Caco-2 (cell line): ENCODE data around the gene LTBP1. TPM values are rescaled to one million over a fixed set of nuclear protein-coding genes. Genes with fewer than 3 reads are reported as not detected.

Experiments used
- BruUV-seq: library from RNA; stranded (reverse); fragments of 400-500 nt; replicated peaks from 2 replicates; lab custom pipeline; 2021; lab: Mats Ljungman, UMichigan
- CTCF ChIA-PET: fragments of 300-600 bp; sonication (Branson Sonifier 250); formaldehyde crosslinking; loops from one replicate; lab custom pipeline; 2022; ENCODE audit warnings: antibody characterized with exemption; lab: Charles Lee
- POLR2A ChIA-PET: fragments of 300-600 bp; sonication (Branson Sonifier 250); formaldehyde crosslinking; loops from one replicate; lab custom pipeline; 2022; ENCODE audit warnings: antibody characterized with exemption; lab: Charles Lee
- DNase-seq, 2 experiments: peaks; one replicate each; pipeline versions ENCODE4 v3.0.0 to v3.0.0-alpha.2; 2020 to 2022
- H3K27me3 ChIP-seq: replicated peaks from 2 replicates; pipeline ENCODE4 v1.6.0; 2011; ENCODE audit warnings: low read length; ENCODE audit not compliant: control insufficient read depth, insufficient read depth
- H3K36me3 ChIP-seq: 2 replicates; pipeline ENCODE4 v1.5.1; 2011; ENCODE audit warnings: low read length; ENCODE audit not compliant: control insufficient read depth, insufficient read depth
- H3K4me1 ChIP-seq: fragments of 250-450 bp; sonication (Bioruptor Pico); 2 replicates; pipeline ENCODE4 v1.5.1; 2020; ENCODE audit warnings: mild to moderate bottlenecking
- H3K4me3 ChIP-seq: 2 replicates; pipeline ENCODE4 v1.5.1; 2011; ENCODE audit warnings: low read depth, mild to moderate bottlenecking, control low read depth, low read length
- H3K9me3 ChIP-seq: fragments of 250-450 bp; sonication (Bioruptor Pico); 2 replicates; pipeline ENCODE4 v1.5.1; 2020; ENCODE audit warnings: mild to moderate bottlenecking, moderate library complexity
- H3K27ac Mint-ChIP-seq: one replicate; pipeline ENCODE4 v1.8.0; 2022; ENCODE audit warnings: mixed read lengths; ENCODE audit not compliant: unreplicated experiment
- H3K27me3 Mint-ChIP-seq: one replicate; pipeline ENCODE4 v1.8.0; 2022; ENCODE audit warnings: mixed read lengths; ENCODE audit not compliant: insufficient read depth, unreplicated experiment
- H3K36me3 Mint-ChIP-seq: one replicate; pipeline ENCODE4 v1.8.0; 2022; ENCODE audit warnings: mild to moderate bottlenecking, mixed read lengths; ENCODE audit not compliant: insufficient read depth, unreplicated experiment
- H3K4me1 Mint-ChIP-seq: one replicate; pipeline ENCODE4 v1.8.0; 2022; ENCODE audit warnings: low read depth, mixed read lengths; ENCODE audit not compliant: unreplicated experiment
- H3K4me3 Mint-ChIP-seq: one replicate; pipeline ENCODE4 v1.8.0; 2022; ENCODE audit warnings: mild to moderate bottlenecking, moderate library complexity, mixed read lengths; ENCODE audit not compliant: unreplicated experiment
- H3K9me3 Mint-ChIP-seq: one replicate; pipeline ENCODE4 v1.8.0; 2022; ENCODE audit warnings: mixed read lengths; ENCODE audit not compliant: unreplicated experiment
- CTCF ChIP-seq, 2 experiments: fragments of 200-600 bp in 1 of 2; IDR thresholded peaks; 1 replicate in 1 of 2; 2 replicates in 1 of 2; pipeline versions ENCODE4 v1.5.1 to v1.8.0; 2011 to 2022; ENCODE audit warnings: antibody characterized with exemption in 1 of 2, control low read depth in 1 of 2, inconsistent platforms in 1 of 2, low read depth in 1 of 2, low read length in 1 of 2, mild to moderate bottlenecking in 1 of 2, moderate library complexity in 1 of 2; ENCODE audit not compliant: insufficient read depth in 1 of 2, severe bottlenecking in 1 of 2, unreplicated experiment in 1 of 2
- intact Hi-C: fragments of 100-400 bp; cut with micrococcal nuclease; formaldehyde crosslinking; loops from one replicate; pipeline ENCODE4 v1.10.0; 2022; ENCODE audit not compliant: unreplicated experiment
- total RNA-seq: library from RNA; stranded (reverse); gene quantifications from 2 replicates; pipeline ENCODE4 v1.2.3, GENCODE V29; 2022

The LTBP1 gene
- total RNA-seq, 1 experiment from 2014 or later, result 64.2 TPM

GRCh38 chr2:33094303-33094702 lies 147.6 kb downstream of the LTBP1 start:
- BruUV-seq, result no TSS peak
- no peaks in the 10 kb centered on the region for H3K4me1 ChIP-seq
- H3K9me3 ChIP-seq, result peaks cover 9% of the 10 kb centered on the region; the same call in 1 of the 2 replicates
- no peak overlapping the region for H3K4me3 ChIP-seq
- no peaks in the 10 kb centered on the region for H3K27me3 ChIP-seq
- ChIA-PET CTCF (no interaction called here), POLR2A (no interaction called here)
- intact Hi-C loops, result no loop called here
- Mint-ChIP-seq H3K36me3 (no peaks in the 10 kb centered on the region), H3K4me1 (no peaks in the 10 kb centered on the region), H3K4me3 (no peak overlapping the region), H3K27me3 (no peaks in the 10 kb centered on the region), H3K9me3 (peaks cover 16% of the 10 kb centered on the region), H3K27ac (no peak overlapping the region)
- DNase-seq, result no peak
- H3K36me3 ChIP-seq, result no peaks in the 10 kb centered on the region
- no peak for TF ChIP-seq CTCF (IDR thresholded peaks at IDR 0.05; ENCODE audit: insufficient read depth in 1 of 2, low read depth in 1 of 2, low read length in 1 of 2, severe bottlenecking in 1 of 2, unreplicated experiment in 1 of 2)

GRCh38 chr2:33099989-33100388 lies 153.2 kb downstream of the LTBP1 start:
- ChIA-PET POLR2A (no interaction called here), CTCF (no interaction called here)
- peaks cover 12% of the 10 kb centered on the region for H3K9me3 Mint-ChIP-seq
- H3K4me1 ChIP-seq, result no peaks in the 10 kb centered on the region
- no peaks in the 10 kb centered on the region for H3K27me3 ChIP-seq
- peaks cover 11% of the 10 kb centered on the region; the same call in 1 of the 2 replicates for H3K9me3 ChIP-seq
- no peak for DNase-seq
- TF ChIP-seq CTCF (IDR thresholded peaks at IDR 0.05; ENCODE audit: insufficient read depth in 1 of 2, low read depth in 1 of 2, low read length in 1 of 2, severe bottlenecking in 1 of 2, unreplicated experiment in 1 of 2), result no peak
- no peaks in the 10 kb centered on the region for H3K36me3 ChIP-seq
- H3K27ac Mint-ChIP-seq, result no peak overlapping the region
- no peak overlapping the region for H3K4me3 Mint-ChIP-seq
- H3K27me3 Mint-ChIP-seq, result no peaks in the 10 kb centered on the region
- no peaks in the 10 kb centered on the region for H3K4me1 Mint-ChIP-seq
- intact Hi-C loops, result loop anchor here (10.0 kb wide), 1 partner anchor 275 kb away; no protein-coding TSS in a partner anchor
- no TSS peak for BruUV-seq
- no peak overlapping the region for H3K4me3 ChIP-seq
- no peaks in the 10 kb centered on the region for H3K36me3 Mint-ChIP-seq

- CTCF ChIA-PET, result no interaction called here
Measured at GRCh38 chr2:33100921-33101320, 154.2 kb downstream of the LTBP1 start.

More at GRCh38 chr2:33100921-33101320, 154.2 kb downstream of the LTBP1 start:
- no peak overlapping the region for H3K4me3 Mint-ChIP-seq
- no peaks in the 10 kb centered on the region for H3K4me1 Mint-ChIP-seq
- H3K9me3 ChIP-seq, result 0 out of 2 replicates have a peak, but pooled peaks cover 2% of the 10 kb centered on the region
- no peaks in the 10 kb centered on the region for H3K27me3 ChIP-seq
- intact Hi-C loops, result loop anchor here (10.0 kb wide), 1 partner anchor 274 kb away; no protein-coding TSS in a partner anchor
- peaks cover 3% of the 10 kb centered on the region for H3K9me3 Mint-ChIP-seq
- H3K27ac Mint-ChIP-seq, result no peak overlapping the region
- no TSS peak for BruUV-seq
- no peak for DNase-seq
- POLR2A ChIA-PET, result no interaction called here
- no peaks in the 10 kb centered on the region for H3K36me3 ChIP-seq
- H3K4me3 ChIP-seq, result no peak overlapping the region
- no peaks in the 10 kb centered on the region for H3K36me3 Mint-ChIP-seq
- no peaks in the 10 kb centered on the region for H3K4me1 ChIP-seq
- H3K27me3 Mint-ChIP-seq, result no peaks in the 10 kb centered on the region
- no peak for TF ChIP-seq CTCF (IDR thresholded peaks at IDR 0.05; ENCODE audit: insufficient read depth in 1 of 2, low read depth in 1 of 2, low read length in 1 of 2, severe bottlenecking in 1 of 2, unreplicated experiment in 1 of 2)
